ENCODE data around the gene CGB1.

The CGB1 gene

GRCh38 chr19:49071860-49072547 is 35.3 kb upstream of the CGB1 start:
- Histone ChIP-seq H3K9ac (ENCODE audit: low read depth in 1 of 2, low read length in 2 of 2) (no peak overlapping the region), H3K4me1 (ENCODE audit: control insufficient read depth in 1 of 2, insufficient read depth in 2 of 2, low read length in 2 of 2) (no peaks in the 10 kb centered on the region), H3K4me3 (ENCODE audit: low read depth in 1 of 2, low read length in 2 of 2) (no peak overlapping the region), H3K9me3 (ENCODE audit: control insufficient read depth in 1 of 2, low read length in 2 of 2) (no peaks in the 10 kb centered on the region), H3K27me3 (ENCODE audit: control insufficient read depth in 1 of 2, insufficient read depth in 2 of 2, low read length in 2 of 2) (peaks cover 42 to 43% of the 10 kb centered on the region in 2 donors), H3K36me3 (ENCODE audit: control insufficient read depth in 1 of 2, insufficient read depth in 2 of 2, low read length in 2 of 2) (no peaks in the 10 kb centered on the region), H3K27ac (ENCODE audit: low read depth, low read length) (no peak overlapping the region)

GRCh38 chr19:49070416-49070815 is 33.7 kb upstream of the CGB1 start:
- H3K9me3 ChIP-seq (ENCODE audit: control insufficient read depth in 1 of 2, low read length in 2 of 2): no peaks in the 10 kb centered on the region
- no peak overlapping the region for H3K27ac ChIP-seq (ENCODE audit: low read depth, low read length)
- H3K27me3 ChIP-seq (ENCODE audit: control insufficient read depth in 1 of 2, insufficient read depth in 2 of 2, low read length in 2 of 2): peaks cover 53 to 57% of the 10 kb centered on the region in 2 donors
- H3K36me3 ChIP-seq (ENCODE audit: control insufficient read depth in 1 of 2, insufficient read depth in 2 of 2, low read length in 2 of 2): no peaks in the 10 kb centered on the region
- no peak overlapping the region for H3K4me3 ChIP-seq (ENCODE audit: low read depth in 1 of 2, low read length in 2 of 2)
- H3K9ac ChIP-seq (ENCODE audit: low read depth in 1 of 2, low read length in 2 of 2): no peak overlapping the region
- no peaks in the 10 kb centered on the region for H3K4me1 ChIP-seq (ENCODE audit: control insufficient read depth in 1 of 2, insufficient read depth in 2 of 2, low read length in 2 of 2)

GRCh38 chr19:49069026-49069425 is 32.3 kb upstream of the CGB1 start:
- Histone ChIP-seq H3K4me1 (ENCODE audit: control insufficient read depth in 1 of 2, insufficient read depth in 2 of 2, low read length in 2 of 2) (no peaks in the 10 kb centered on the region), H3K27me3 (ENCODE audit: control insufficient read depth in 1 of 2, insufficient read depth in 2 of 2, low read length in 2 of 2) (peaks cover 54 to 59% of the 10 kb centered on the region in 2 donors), H3K27ac (ENCODE audit: low read depth, low read length) (no peak overlapping the region), H3K9me3 (ENCODE audit: control insufficient read depth in 1 of 2, low read length in 2 of 2) (no peaks in the 10 kb centered on the region), H3K36me3 (ENCODE audit: control insufficient read depth in 1 of 2, insufficient read depth in 2 of 2, low read length in 2 of 2) (no peaks in the 10 kb centered on the region), H3K9ac (ENCODE audit: low read depth in 1 of 2, low read length in 2 of 2) (no peak overlapping the region), H3K4me3 (ENCODE audit: low read depth in 1 of 2, low read length in 2 of 2) (no peak overlapping the region)

GRCh38 chr19:49067554-49067953 is 30.9 kb upstream of the CGB1 start:
- no peak overlapping the region for H3K9ac ChIP-seq (ENCODE audit: low read depth in 1 of 2, low read length in 2 of 2)
- H3K9me3 ChIP-seq (ENCODE audit: control insufficient read depth in 1 of 2, low read length in 2 of 2): no peaks in the 10 kb centered on the region

GRCh38 chr19:49065905-49066512 is 29.3 kb upstream of the CGB1 start:
- H3K27ac ChIP-seq (ENCODE audit: low read depth, low read length): no peak overlapping the region
- no peak overlapping the region for H3K4me3 ChIP-seq (ENCODE audit: low read depth in 1 of 2, low read length in 2 of 2)
- H3K9me3 ChIP-seq (ENCODE audit: control insufficient read depth in 1 of 2, low read length in 2 of 2): no peaks in the 10 kb centered on the region
- H3K27me3 ChIP-seq (ENCODE audit: control insufficient read depth in 1 of 2, insufficient read depth in 2 of 2, low read length in 2 of 2): peaks cover 39 to 44% of the 10 kb centered on the region in 2 donors
- H3K4me1 ChIP-seq (ENCODE audit: control insufficient read depth in 1 of 2, insufficient read depth in 2 of 2, low read length in 2 of 2): no peaks in the 10 kb centered on the region
- no peaks in the 10 kb centered on the region for H3K36me3 ChIP-seq (ENCODE audit: control insufficient read depth in 1 of 2, insufficient read depth in 2 of 2, low read length in 2 of 2)
- H3K9ac ChIP-seq (ENCODE audit: low read depth in 1 of 2, low read length in 2 of 2): no peak overlapping the region

More at GRCh38 chr19:49067554-49067953, 30.9 kb upstream of the CGB1 start:
- no peaks in the 10 kb centered on the region for H3K36me3 ChIP-seq (ENCODE audit: control insufficient read depth in 1 of 2, insufficient read depth in 2 of 2, low read length in 2 of 2)
- H3K27ac ChIP-seq (ENCODE audit: low read depth, low read length): no peak overlapping the region
- peaks cover 43 to 48% of the 10 kb centered on the region in 2 donors for H3K27me3 ChIP-seq (ENCODE audit: control insufficient read depth in 1 of 2, insufficient read depth in 2 of 2, low read length in 2 of 2)
- H3K4me1 ChIP-seq (ENCODE audit: control insufficient read depth in 1 of 2, insufficient read depth in 2 of 2, low read length in 2 of 2): no peaks in the 10 kb centered on the region
- H3K4me3 ChIP-seq (ENCODE audit: low read depth in 1 of 2, low read length in 2 of 2): no peak overlapping the region

- Histone ChIP-seq H3K27ac (ENCODE audit: low read depth, low read length) (no peak within 1 kb of the TSS), H3K36me3 (ENCODE audit: control insufficient read depth in 1 of 2, insufficient read depth in 2 of 2, low read length in 2 of 2) (no peaks in the 10 kb centered on the region), H3K9ac (ENCODE audit: low read depth in 1 of 2, low read length in 2 of 2) (no peak within 1 kb of the TSS), H3K4me1 (ENCODE audit: control insufficient read depth in 1 of 2, insufficient read depth in 2 of 2, low read length in 2 of 2) (no peaks in the 10 kb centered on the region), H3K27me3 (ENCODE audit: control insufficient read depth in 1 of 2, insufficient read depth in 2 of 2, low read length in 2 of 2) (peaks cover 34 to 36% of the 10 kb centered on the region in 2 donors), H3K9me3 (ENCODE audit: control insufficient read depth in 1 of 2, low read length in 2 of 2) (no peaks in the 10 kb centered on the region), H3K4me3 (ENCODE audit: low read depth in 1 of 2, low read length in 2 of 2) (no peak within 1 kb of the TSS)
These were observed 28.3 kb upstream of the CGB1 start, which contains the start of gene NTF4 for GRCh38 chr19:49064768-49065611. Gene NTF4 (minus strand): TSS chr19:49064818. CDS start chr19:49061997, 2,821 bp downstream.

- H3K4me1 ChIP-seq (ENCODE audit: control insufficient read depth in 1 of 2, insufficient read depth in 2 of 2, low read length in 2 of 2): no peaks in the 10 kb centered on the region
- no peak overlapping the region for H3K27ac ChIP-seq (ENCODE audit: low read depth, low read length)
- H3K9ac ChIP-seq (ENCODE audit: low read depth in 1 of 2, low read length in 2 of 2): no peak overlapping the region
- no peaks in the 10 kb centered on the region for H3K36me3 ChIP-seq (ENCODE audit: control insufficient read depth in 1 of 2, insufficient read depth in 2 of 2, low read length in 2 of 2)
- H3K9me3 ChIP-seq (ENCODE audit: control insufficient read depth in 1 of 2, low read length in 2 of 2): no peaks in the 10 kb centered on the region
- H3K27me3 ChIP-seq (ENCODE audit: control insufficient read depth in 1 of 2, insufficient read depth in 2 of 2, low read length in 2 of 2): peaks cover 32 to 34% of the 10 kb centered on the region in 2 donors
- no peak overlapping the region for H3K4me3 ChIP-seq (ENCODE audit: low read depth in 1 of 2, low read length in 2 of 2)
These were observed 27.4 kb upstream of the CGB1 start for GRCh38 chr19:49064029-49064629.

- H3K9ac ChIP-seq (ENCODE audit: low read depth in 1 of 2, low read length in 2 of 2): no peak overlapping the region
- H3K9me3 ChIP-seq (ENCODE audit: control insufficient read depth in 1 of 2, low read length in 2 of 2): no peaks in the 10 kb centered on the region
- H3K4me3 ChIP-seq (ENCODE audit: low read depth in 1 of 2, low read length in 2 of 2): no peak overlapping the region
- peaks cover 5 to 16% of the 10 kb centered on the region in 2 donors for H3K4me1 ChIP-seq (ENCODE audit: control insufficient read depth in 1 of 2, insufficient read depth in 2 of 2, low read length in 2 of 2)
- no peak overlapping the region for H3K27ac ChIP-seq (ENCODE audit: low read depth, low read length)
- peaks cover 20 to 35% of the 10 kb centered on the region in 2 donors for H3K27me3 ChIP-seq (ENCODE audit: control insufficient read depth in 1 of 2, insufficient read depth in 2 of 2, low read length in 2 of 2)
- no peaks in the 10 kb centered on the region for H3K36me3 ChIP-seq (ENCODE audit: control insufficient read depth in 1 of 2, insufficient read depth in 2 of 2, low read length in 2 of 2)
These were observed 24.8 kb upstream of the CGB1 start for GRCh38 chr19:49061445-49061844.

- Histone ChIP-seq H3K27me3 (ENCODE audit: control insufficient read depth in 1 of 2, insufficient read depth in 2 of 2, low read length in 2 of 2) (peaks cover 20 to 32% of the 10 kb centered on the region in 2 donors), H3K4me3 (ENCODE audit: low read depth in 1 of 2, low read length in 2 of 2) (no peak overlapping the region), H3K27ac (ENCODE audit: low read depth, low read length) (no peak overlapping the region), H3K9me3 (ENCODE audit: control insufficient read depth in 1 of 2, low read length in 2 of 2) (no peaks in the 10 kb centered on the region), H3K36me3 (ENCODE audit: control insufficient read depth in 1 of 2, insufficient read depth in 2 of 2, low read length in 2 of 2) (no peaks in the 10 kb centered on the region), H3K4me1 (ENCODE audit: control insufficient read depth in 1 of 2, insufficient read depth in 2 of 2, low read length in 2 of 2) (peaks cover 5 to 19% of the 10 kb centered on the region in 2 donors), H3K9ac (ENCODE audit: low read depth in 1 of 2, low read length in 2 of 2) (no peak overlapping the region)
These were observed 24.3 kb upstream of the CGB1 start for GRCh38 chr19:49061000-49061399.
